Activated T-cell treated with anti-CD3 and anti-CD28 coated beads, Interleukin-2, amount 50 U/mL, for 4 hours (primary cell): ENCODE results near the gene SUPT3H. TPM values are rescaled to one million over a fixed set of nuclear protein-coding genes. Genes with fewer than 3 reads are reported as not detected.

ENCODE experiments used
- ATAC-seq, 2 donors: fragments of 200-7000 bp; cut with Tn5 transposase; one replicate each; pipeline ENCODE4 v1.10.0; 2021
- DNase-seq: peaks from one replicate; pipeline ENCODE4 v3.0.0-alpha.2; 2020
- H3K27me3 Mint-ChIP-seq: one replicate; pipeline ENCODE4 v1.8.0; 2021; ENCODE audit warnings: low read depth, mixed read lengths
- H3K36me3 Mint-ChIP-seq: one replicate; pipeline ENCODE4 v1.8.0; 2022; ENCODE audit warnings: mixed read lengths; ENCODE audit not compliant: insufficient read depth
- H3K4me1 Mint-ChIP-seq: one replicate; pipeline ENCODE4 v1.8.0; 2021; ENCODE audit warnings: low read depth, mixed read lengths
- H3K4me3 Mint-ChIP-seq: one replicate; pipeline ENCODE4 v1.8.0; 2021; ENCODE audit warnings: mild to moderate bottlenecking, moderate library complexity, mixed read lengths
- H3K9me3 Mint-ChIP-seq: one replicate; pipeline ENCODE4 v1.8.0; 2021; ENCODE audit warnings: mixed read lengths
- total RNA-seq, 3 donors: library from RNA; stranded (reverse); gene quantifications; one replicate each; pipeline ENCODE4 v1.2.1, GENCODE V29; 2021

The SUPT3H gene
- total RNA-seq, 3 donors from 2014 or later = 14.1 to 15.7 (median 15.7) TPM

GRCh38 chr6:44784195-44784594, 593.5 kb downstream of the SUPT3H start:
- Mint-ChIP-seq H3K36me3 (no peaks in the 10 kb centered on the region), H3K4me1 (peaks cover 14% of the 10 kb centered on the region), H3K4me3 (no peak overlapping the region), H3K9me3 (no peaks in the 10 kb centered on the region), H3K27me3 (peaks cover 2% of the 10 kb centered on the region)
- no peak for DNase-seq
- no peak for ATAC-seq

GRCh38 chr6:44782892-44783291, 594.8 kb downstream of the SUPT3H start:
- DNase-seq (no peak), ATAC-seq (no peak)
- no peak overlapping the region for H3K4me3 Mint-ChIP-seq
- H3K27me3 Mint-ChIP-seq = no peaks in the 10 kb centered on the region
- peaks cover 8% of the 10 kb centered on the region for H3K4me1 Mint-ChIP-seq
- no peaks in the 10 kb centered on the region for H3K9me3 Mint-ChIP-seq
- no peaks in the 10 kb centered on the region for H3K36me3 Mint-ChIP-seq

DNA sequence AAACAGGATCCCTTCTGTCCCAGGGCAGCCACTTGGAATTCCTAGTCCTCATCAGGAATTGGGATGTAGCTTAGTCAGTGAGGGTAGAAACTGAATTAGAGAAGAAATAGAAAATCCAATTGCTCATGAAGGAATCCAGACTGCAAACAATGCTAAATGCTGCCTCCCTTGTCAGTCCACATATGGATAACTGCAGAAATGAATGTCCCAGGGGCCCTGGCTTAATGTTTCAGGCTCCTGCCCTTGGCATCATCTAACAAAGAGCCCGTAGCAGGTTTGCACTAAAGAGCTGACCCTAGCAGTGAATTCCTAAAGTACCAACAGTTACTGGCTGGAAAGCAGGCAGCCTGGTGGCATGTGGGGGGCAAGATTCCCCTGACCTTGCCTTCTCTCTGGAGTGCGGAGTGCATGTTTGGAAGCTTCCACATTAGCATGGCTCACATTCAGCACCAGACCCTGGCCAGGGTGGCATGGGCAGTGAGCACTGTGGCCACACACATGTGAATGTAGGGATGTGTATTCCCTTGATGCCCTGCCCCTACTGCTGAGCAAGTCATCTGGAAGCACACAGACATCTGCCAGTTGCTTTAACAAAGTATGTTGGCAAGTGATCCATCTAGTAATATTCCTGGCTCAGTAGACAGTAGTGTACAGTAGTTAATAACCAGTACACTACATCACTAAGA, 595.7 kb downstream of the SUPT3H start:
- no peak for DNase-seq
- Mint-ChIP-seq H3K4me3 (no peak overlapping the region), H3K4me1 (no peaks in the 10 kb centered on the region), H3K27me3 (no peaks in the 10 kb centered on the region), H3K36me3 (no peaks in the 10 kb centered on the region), H3K9me3 (no peaks in the 10 kb centered on the region)
- ATAC-seq = no peak

- H3K4me1 Mint-ChIP-seq = no peaks in the 10 kb centered on the region
- no peaks in the 10 kb centered on the region for H3K9me3 Mint-ChIP-seq
- H3K27me3 Mint-ChIP-seq = no peaks in the 10 kb centered on the region
- H3K36me3 Mint-ChIP-seq = no peaks in the 10 kb centered on the region
- ATAC-seq = no peak
- no peak for DNase-seq
- no peak overlapping the region for H3K4me3 Mint-ChIP-seq
These were observed 597.6 kb downstream of the SUPT3H start for GRCh38 chr6:44780161-44780560.

- peaks cover 1% of the 10 kb centered on the region for H3K9me3 Mint-ChIP-seq
- no peak overlapping the region for H3K4me3 Mint-ChIP-seq
- no peaks in the 10 kb centered on the region for H3K4me1 Mint-ChIP-seq
- H3K36me3 Mint-ChIP-seq = no peaks in the 10 kb centered on the region
- DNase-seq = no peak
- no peaks in the 10 kb centered on the region for H3K27me3 Mint-ChIP-seq
- no peak for ATAC-seq
These were observed 598.5 kb downstream of the SUPT3H start for GRCh38 chr6:44779130-44779826.

Other genes starting within 250 kb of the SUPT3H start
- gene RUNX2, start 49.6 kb downstream of the SUPT3H start, total RNA-seq = 10 to 100 TPM; 26.5 to 37.0 (median 31.0) TPM